Measurements from ENCODE around the gene TBC1D22A.

GRCh38 chr22:47169801-47170140 lies 407.3 kb downstream of the TBC1D22A start:
- TF ChIP-seq POLR2A (IDR thresholded peaks at IDR 0.05; ENCODE audit: low read length) (no peak), GATA1 (IDR thresholded peaks at IDR 0.05; ENCODE audit: low read depth, low read length) (no peak)
